Retina (tissue), 1 donor: ENCODE data around the gene SMIM45.

Source experiments
- DNase-seq: peaks from one replicate; pipeline ENCODE4 v3.0.0-alpha.2; 2016

SMIM45 gene

GRCh38 chr22:41971431-41971830, 19.5 kb downstream of the SMIM45 start:
- DNase-seq, result no peak

GRCh38 chr22:41974691-41975290, 22.8 kb downstream of the SMIM45 start:
- no peak for DNase-seq

- no peak for DNase-seq
Observed at GRCh38 chr22:41975299-41976069, 23.5 kb downstream of the SMIM45 start.

GRCh38 chr22:41976070-41976901, 24.3 kb downstream of the SMIM45 start:
- peak; percentile 82 for DNase-seq

- DNase-seq, result peak; percentile 79
Observed at GRCh38 chr22:41976961-41977566, 25.1 kb downstream of the SMIM45 start.

- DNase-seq, result no peak
Observed at GRCh38 chr22:41978732-41979131, 26.8 kb downstream of the SMIM45 start.

GRCh38 chr22:41979423-41980250, 27.7 kb downstream of the SMIM45 start:
- DNase-seq, result no peak

- DNase-seq, result no peak
Observed at GRCh38 chr22:41982865-41983264, 30.9 kb downstream of the SMIM45 start.

- no peak for DNase-seq
Observed at GRCh38 chr22:41983513-41984405, 31.8 kb downstream of the SMIM45 start.

- no peak for DNase-seq
Observed at GRCh38 chr22:41987276-41987675, 35.3 kb downstream of the SMIM45 start.

GRCh38 chr22:41989246-41989645, 37.3 kb downstream of the SMIM45 start:
- no peak for DNase-seq

GRCh38 chr22:41991111-41991510, 39.2 kb downstream of the SMIM45 start:
- no peak for DNase-seq

- no peak for DNase-seq
Observed at GRCh38 chr22:41992496-41992895, 40.5 kb downstream of the SMIM45 start.

- DNase-seq, result no peak
Observed at GRCh38 chr22:41995211-41995610, 43.3 kb downstream of the SMIM45 start.

GRCh38 chr22:41996826-41997225, 44.9 kb downstream of the SMIM45 start:
- DNase-seq, result no peak

- DNase-seq, result peak; percentile 83
Observed at GRCh38 chr22:41998361-41999261, 46.7 kb downstream of the SMIM45 start, which contains the start of gene WBP2NL. Gene WBP2NL (plus strand): TSS chr22:41998788. CDS start chr22:41998819, 31 bp downstream.

GRCh38 chr22:42000466-42000865, 48.5 kb downstream of the SMIM45 start:
- no peak for DNase-seq

GRCh38 chr22:42001121-42001520, 49.2 kb downstream of the SMIM45 start:
- no peak for DNase-seq

- no peak for DNase-seq
Observed at GRCh38 chr22:42001706-42002105, 49.8 kb downstream of the SMIM45 start.

GRCh38 chr22:42007922-42008321, 56.0 kb downstream of the SMIM45 start:
- DNase-seq, result no peak
